PC-3 (cell line): ENCODE data around the gene LINGO4.

ENCODE experiments used
- CTCF ChIP-seq: fragments of 300-600 bp; sonication (generic); conservative IDR thresholded peaks from 2 replicates; pipeline ENCODE4 v1.5.1; 2017; ENCODE audit warnings: antibody characterized with exemption, low read depth, mild to moderate bottlenecking, low read length
- EZH2 ChIP-seq: fragments of 300-600 bp; sonication (generic); IDR thresholded peaks from one replicate; pipeline ENCODE4 v1.6.1; 2017; ENCODE audit warnings: antibody characterized with exemption, mild to moderate bottlenecking, low read length; ENCODE audit not compliant: unreplicated experiment

GRCh38 chr1:151852733-151853132 is 47.5 kb upstream of the LINGO4 start:
- no peak for TF ChIP-seq CTCF
- no peak for TF ChIP-seq EZH2
